Cerebellar cortex (tissue), 1 donor: ENCODE data around the gene ZNF777.
"Not testable (repeated sequence)": the region's sequence is repeated elsewhere in the genome, so short reads cannot be mapped to it uniquely, and the experiment has no call there.

Source experiments
- DNase-seq: peaks from one replicate; pipeline ENCODE4 v3.0.0-alpha.2; 2015; ENCODE audit warnings: low spot score

Gene ZNF777

DNA sequence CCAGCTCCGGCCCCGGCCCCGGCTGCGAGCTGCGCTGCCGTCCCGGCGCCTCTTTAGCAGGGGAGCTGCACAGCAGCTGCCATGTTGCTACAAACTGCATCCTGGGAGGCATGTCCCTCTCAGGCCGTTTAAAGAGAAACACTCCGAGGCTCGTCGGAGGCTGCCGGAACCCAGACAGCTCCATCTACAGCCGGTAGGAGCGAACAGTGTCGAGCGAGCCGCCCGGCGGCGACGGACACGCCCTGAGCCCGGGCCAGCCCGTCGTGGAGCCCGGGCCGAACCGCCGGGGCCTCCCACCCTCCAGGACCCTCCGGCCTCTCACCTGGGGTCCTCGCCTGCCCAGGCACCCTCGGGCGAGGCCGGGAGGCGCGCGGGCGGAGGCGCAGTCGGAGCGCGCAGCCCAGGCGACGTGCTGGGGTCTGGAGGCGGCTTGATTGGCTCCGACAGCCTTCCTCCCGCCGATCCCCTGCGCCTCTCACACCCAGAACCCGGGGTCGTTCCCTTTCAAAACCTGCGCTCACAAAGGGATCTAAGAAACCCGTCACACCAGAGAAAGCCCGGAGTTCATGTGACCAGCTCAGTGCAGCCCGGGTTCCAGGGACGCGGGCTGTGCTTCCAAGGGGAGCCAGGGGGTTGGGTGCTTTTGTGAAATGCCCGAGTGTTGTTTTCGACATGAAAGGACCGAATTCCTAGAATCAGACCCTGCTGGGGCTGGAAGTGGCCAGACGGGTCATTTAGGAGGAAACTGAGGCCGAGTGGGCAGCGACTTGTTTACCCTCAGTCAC, at the start of gene ZNF777:
TSS of gene ZNF777 (minus strand) at position 570 of the 785 bp plus-strand sequence. CDS start 5,040 bp downstream, outside the sequence.
- DNase-seq, result peak; percentile 90

DNA sequence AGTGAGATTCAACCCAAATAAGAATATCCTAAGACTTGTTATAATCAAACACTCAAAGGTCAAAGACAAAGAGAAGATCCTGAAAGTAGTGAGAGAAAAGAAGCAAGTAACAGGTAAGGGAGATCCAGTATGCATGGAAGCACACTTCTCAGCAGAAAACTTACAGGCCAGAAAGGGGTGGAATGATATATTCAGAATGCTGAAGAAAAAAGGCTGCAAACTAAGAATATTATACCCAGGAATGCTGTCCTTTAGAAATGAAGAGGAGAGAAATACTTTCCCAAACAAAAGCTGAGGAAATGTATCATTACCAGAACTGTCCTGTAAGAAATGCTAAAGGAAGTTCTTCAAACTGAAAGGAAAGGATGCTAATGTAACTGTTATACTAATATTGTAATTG, 49.4 kb upstream of the ZNF777 start:
- DNase-seq, result no peak

DNA sequence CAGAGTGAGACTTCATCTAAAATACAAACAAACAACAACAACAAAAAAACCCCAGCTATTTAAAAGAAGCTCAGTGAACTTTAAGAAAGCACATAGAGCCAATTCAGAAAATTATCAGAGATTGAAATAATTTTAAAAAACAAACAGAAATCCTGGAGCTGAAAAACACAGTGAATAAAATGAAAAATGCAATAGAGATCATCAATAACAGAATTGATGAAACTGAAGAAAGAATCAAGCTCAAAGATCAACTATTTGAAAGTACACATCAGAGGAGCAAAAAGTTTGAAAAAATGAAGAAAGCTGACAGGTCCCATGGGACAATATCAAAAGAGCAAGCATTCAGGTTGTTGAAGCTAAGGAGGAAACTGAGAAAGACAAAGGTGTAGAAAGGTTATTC, 48.9 kb upstream of the ZNF777 start:
- no peak for DNase-seq

DNA sequence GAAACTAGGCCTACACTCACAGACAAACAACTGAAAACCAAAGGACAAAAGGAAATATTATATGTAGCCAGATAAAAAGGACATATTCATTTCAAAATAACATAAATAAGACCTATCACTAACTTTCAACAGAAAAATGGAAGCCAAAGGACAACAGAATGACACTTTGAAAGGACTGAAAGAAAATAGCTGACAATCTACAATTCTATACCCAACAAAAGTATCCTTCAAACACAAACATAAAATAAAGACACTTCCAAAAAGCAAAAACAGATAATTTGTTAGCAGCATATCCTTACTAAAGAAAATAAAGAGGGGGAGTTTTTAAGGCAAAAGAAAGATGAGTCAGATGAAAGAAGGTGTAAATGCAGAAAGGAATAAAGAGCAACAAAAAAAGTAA, 44.7 kb upstream of the ZNF777 start:
- no peak for DNase-seq

- no peak for DNase-seq
These were observed 40.8 kb upstream of the ZNF777 start for GRCh38 chr7:149501651-149502050.

DNA sequence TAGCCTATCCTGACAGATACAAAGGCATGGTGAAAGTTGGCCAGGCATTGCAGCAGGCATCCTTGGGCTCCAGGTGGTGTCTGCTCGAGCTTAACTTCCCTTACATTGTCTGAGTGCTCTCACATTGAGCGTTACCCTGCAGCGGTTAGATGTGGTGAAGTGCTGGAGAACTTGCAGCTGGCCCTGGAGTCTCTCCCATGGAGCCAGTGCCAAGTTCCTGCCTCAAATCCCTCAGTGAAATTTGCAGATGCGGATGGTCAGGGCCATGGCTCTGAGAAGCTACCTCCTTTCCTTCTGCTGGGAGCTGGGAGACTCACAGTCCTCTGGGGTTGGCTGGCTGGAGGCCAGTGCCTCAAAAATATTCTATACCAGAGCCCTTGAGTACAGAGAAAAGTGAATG, 40.0 kb upstream of the ZNF777 start:
- DNase-seq, result no peak

DNA sequence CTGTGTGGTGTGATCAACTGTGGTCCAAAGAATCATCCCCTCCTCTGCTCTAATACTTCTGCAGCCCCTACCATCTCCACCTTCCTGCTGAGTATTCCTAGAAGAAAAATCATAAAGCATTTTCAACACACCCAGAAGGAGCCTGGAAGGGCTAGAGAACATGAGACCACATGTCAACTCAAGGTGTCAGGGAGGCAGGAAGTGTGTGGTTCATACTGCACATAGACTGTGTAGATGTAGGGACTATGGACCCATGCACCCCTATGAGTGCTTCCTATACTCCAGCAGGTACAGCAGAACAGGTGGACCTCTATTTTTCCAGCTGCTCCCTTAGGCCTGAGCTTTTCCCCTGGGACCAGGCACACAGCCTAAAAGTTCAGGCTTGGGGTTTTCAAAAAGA, 39.3 kb upstream of the ZNF777 start:
- DNase-seq, result no peak

- DNase-seq, result no peak
These were observed 37.9 kb upstream of the ZNF777 start for GRCh38 chr7:149498811-149499210.

- peak; percentile 76 for DNase-seq
These were observed 36.8 kb upstream of the ZNF777 start, which contains the start of gene ZNF746 for GRCh38 chr7:149497467-149498261. ZNF746 (minus strand) TSS chr7:149497809; CDS start chr7:149497536, 273 bp downstream.

GRCh38 chr7:149496642-149497391, 36.0 kb upstream of the ZNF777 start:
- peak; percentile 27 for DNase-seq

DNA sequence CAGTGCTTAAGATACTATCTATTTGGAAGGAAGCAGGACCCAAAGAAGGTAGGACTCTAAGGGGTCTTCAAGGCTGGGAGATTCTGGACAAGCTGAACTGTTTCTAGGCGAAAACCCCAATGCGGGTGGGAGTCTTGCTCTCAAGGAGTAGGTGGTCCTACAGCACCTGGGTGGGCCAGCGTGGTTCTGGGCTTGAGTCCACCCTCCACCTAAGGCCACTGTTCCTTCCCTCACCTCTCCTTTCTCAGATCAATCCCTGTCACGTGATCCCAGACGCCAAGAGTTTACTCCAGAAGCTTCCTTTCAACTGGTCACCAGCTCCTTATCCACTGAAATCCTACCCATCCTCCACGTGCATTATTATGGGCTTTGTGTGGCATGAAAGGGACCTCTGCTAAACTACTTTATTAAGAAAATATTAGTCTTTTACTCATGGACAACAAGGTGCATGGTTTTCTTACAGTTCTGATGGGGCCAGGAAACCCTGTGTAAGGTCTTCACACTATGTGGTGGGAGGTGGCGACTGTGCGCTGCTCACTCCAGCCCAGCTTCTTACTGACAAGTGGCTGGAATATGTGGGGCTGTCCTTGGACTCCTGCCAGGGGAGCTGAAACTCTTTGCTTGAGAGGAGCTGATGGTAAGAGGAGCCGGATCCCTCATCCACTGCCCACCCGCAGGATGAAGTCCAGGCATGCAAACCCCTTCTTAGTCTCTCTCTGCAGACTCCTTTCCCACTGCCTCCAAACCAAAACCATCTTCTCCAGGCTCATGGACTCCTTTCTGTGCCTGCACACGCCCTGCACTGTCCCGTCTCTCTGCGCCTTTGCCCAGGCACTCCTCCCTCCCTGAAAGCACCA, 35.2 kb upstream of the ZNF777 start:
- peak; percentile 53 for DNase-seq

- DNase-seq, result no peak
These were observed 34.0 kb upstream of the ZNF777 start for GRCh38 chr7:149494738-149495368.

DNA sequence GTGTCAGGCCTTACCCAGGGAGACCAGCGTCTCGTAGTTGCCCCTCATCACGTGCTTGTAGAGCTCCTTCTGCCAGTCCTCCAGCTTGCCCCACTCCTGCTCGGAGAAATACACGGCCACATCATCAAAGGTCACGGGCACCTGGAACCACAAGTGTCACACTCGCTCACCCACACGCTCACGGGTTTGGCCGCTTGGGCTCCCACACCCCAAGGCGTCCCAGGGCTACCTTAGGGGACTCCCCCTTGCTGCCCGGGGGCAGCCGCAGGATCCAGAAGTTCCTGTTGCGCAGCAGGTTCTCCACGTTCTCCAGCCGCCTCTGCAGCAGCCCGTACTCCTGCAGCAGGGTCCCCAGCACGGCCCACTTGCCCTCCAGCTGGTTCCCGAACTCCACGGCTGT, 33.1 kb upstream of the ZNF777 start:
- DNase-seq, result not testable (repeated sequence)

DNA sequence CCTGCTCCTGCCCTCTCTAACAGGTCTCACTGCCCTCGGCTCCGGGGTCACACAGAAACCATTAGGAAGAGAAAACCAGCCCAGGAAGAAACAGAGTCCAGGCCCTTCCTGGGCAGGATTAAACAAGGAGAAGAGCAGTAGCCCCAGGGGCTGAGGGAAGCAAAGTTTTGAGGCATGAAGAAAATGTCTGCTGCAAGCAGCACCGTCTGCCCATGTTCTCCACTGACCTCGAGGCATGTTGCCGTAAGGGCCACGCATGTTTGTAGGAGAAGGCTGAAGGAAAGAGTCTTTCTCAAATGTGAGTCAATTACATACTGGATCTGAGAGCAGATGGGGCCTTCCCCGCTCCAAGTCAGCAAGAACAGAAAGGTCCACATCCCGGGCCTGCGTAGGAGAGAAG, 32.5 kb upstream of the ZNF777 start:
- DNase-seq, result no peak

DNA sequence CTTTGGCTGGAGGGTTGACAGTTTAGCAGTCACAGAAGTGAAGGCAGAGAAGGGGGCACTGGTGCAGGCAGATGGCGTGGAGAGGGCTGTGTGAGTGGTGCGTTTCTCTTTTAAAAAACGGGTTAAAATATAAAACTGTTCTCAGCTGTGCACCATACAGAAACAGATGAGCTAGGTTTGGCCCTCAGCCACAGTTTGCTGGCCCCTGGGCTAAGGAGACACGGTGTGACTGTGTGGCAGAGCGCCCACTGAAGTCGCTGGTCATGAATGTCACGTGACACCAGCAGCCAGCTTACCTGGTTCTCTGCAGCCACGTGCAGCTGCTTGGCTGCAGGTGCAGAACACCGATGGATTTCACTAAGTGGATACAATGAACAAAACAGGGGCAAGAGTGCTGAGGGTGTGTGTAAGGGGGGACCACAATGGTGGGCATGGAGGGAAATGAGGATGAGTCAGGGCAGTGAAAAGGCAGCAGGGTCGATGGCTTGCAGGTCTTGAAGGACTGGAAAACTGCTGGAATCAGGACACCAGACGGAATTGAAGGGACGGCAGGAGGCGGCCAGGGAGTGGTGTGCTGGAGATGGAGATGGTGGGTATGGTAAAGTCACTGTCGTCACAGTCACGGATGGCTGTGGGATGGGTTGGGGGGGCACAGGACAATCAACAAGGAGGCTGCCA, 29.4 kb upstream of the ZNF777 start:
- DNase-seq, result no peak

- DNase-seq, result peak; percentile 40
These were observed 28.6 kb upstream of the ZNF777 start for GRCh38 chr7:149489391-149490024.

DNA sequence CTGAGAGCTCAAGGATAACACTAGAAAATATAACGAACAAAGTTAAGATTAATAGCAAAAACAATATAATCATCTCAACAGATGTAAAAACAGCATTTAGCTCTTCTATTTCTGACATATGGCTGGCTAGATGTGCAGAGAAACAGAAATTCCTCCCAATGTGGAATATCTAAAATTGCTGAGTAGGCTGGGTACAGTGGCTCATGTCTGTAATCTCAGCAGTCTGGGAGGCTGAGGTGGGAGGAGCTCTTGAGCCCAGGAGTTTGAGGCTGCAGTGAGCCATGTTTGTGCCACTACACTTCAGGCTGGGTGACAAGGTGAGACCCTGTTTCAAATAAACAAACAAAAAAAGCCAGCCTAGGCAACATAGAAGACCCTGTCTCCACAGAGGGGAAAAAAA, 18.7 kb upstream of the ZNF777 start:
- no peak for DNase-seq

DNA sequence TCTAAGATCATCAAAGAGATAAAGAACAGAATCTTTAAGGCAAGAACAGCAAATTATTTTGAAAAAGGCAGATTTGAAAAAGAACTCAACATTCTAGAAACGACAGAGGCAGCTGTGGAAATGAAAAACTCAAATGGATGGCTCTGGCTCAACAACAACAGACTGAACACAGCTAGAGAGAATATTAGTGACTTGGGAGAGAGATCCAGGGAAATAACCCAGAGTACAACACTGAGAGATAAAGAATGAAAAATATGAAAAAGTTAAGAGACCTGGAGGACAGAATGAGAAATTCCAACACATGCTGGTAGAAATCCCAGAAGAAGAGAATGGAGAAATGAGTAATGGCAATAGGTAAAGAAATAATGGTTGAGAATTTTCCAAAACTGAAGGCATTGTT, 17.9 kb upstream of the ZNF777 start:
- DNase-seq, result no peak

GRCh38 chr7:149477494-149478443, 16.9 kb upstream of the ZNF777 start:
- no peak for DNase-seq
